GM18909 (cell line): ENCODE results near the gene CCDC148.
A peak's percentile ranks its signal among the peaks of the same experiment; 100 is the strongest.

Experiments used
- ATAC-seq: cut with Tn5 transposase; IDR thresholded peaks from one replicate; pipeline ENCODE4 v1.9.1; 2021; ENCODE audit warnings: mild to moderate bottlenecking; ENCODE audit not compliant: unreplicated experiment, poor library complexity

CCDC148 gene

DNA sequence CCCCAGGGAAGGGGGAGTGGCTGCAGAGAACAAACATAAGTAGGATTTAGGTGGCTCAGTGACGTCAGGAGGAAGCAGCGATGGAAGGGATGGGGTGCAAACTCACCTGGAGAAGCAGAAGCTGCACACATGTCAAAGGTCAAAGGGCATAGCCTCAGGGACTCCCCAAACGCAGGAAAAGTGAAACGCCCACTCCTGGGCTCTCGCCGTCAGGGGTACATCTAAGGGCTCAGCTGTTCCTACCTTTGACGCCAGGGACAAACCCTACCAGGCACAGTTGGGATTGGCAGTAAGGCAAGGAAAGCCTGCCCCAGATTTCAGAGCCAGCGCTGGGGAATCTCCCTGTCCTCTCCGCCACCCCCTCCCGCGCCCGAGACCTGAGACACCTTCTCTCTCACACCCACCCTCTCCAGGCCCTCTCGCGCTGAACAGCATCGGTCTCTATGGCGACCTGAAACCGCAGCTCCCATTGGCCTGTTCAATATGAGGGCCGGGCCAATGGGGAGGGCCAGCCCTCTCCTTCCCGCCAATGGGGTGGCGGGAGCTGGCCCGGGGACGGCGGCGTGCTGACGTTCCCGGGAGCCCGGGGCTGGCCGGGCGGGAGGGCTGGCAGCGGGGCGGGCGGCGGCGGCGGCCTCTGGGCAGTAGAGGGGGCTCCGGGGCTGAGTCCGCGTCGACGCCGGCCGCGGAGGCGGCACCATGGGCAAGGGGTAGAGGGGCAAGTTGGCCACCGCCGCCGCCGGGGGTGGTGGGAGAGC, at the start of gene CCDC148, which contains the start of gene PKP4:
CCDC148 (minus strand) TSS at position 445 of the 758 bp plus-strand sequence; CDS start at position 131, 314 bp downstream.
PKP4 (plus strand) TSS at position 644 of the 758 bp plus-strand sequence. CDS start 76,233 bp downstream, outside the sequence.
- ATAC-seq = peak; percentile 95

DNA sequence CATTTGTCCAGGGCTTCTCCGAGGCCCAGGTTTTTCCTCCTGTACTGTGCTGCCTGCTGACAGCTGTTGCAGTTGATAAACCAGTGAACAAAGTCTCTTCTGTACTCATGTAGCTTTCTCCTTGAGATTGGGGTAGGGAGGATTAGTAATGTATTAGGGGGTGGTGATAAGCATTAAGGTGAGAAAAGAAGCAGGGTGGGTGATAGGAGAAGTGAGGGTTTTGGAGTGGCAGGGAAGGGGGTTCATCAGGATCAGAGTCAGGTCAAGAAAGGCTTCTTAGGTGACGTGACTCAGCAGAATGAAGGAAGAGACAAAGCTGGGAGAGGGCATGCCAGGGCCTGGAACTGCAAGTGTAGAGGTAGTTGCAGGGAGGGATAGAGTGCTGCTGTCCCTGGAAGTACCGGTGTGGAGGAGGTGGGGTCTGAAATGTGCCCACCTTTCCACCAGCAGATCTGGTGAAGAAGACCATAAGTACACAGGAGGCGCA, 48.9 kb upstream of the CCDC148 start:
- ATAC-seq = no peak

DNA sequence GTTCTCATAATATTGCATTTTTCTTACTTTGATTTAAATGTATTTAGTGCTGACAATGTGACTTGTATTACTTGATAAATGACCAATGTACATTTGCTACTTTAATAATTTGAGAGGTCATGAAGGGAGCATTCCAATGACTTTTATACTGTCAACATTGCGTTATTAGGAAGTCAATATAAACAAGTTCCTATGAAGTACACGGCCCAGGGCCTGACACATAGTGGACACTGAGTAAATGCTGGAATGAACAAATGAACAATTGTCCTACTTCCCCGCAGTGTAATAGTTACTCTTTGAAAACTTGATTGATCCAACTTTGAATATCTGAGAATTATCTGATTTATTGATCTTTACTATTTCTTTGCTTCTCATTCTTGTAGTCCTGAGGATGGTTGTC, 47.5 kb upstream of the CCDC148 start:
- ATAC-seq = no peak

DNA sequence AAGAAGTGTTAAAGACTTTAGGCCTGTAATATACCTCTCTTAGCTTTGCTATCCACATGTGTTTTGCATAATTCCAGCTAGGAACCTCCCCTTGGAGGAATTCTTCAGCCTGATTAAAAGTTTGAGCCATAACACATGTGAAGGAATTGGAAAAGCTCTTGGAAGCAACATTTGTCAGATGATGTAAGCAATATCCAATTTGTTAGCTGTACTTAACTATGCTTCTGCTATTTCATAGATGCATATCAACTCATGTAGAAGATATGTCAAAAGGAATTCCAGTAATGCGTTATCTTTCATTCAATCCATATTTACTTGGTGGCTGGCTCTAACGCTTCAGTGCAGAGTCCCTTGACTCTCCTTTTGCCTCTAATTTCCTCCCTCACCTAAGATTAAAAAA, 46.4 kb upstream of the CCDC148 start:
- no peak for ATAC-seq

DNA sequence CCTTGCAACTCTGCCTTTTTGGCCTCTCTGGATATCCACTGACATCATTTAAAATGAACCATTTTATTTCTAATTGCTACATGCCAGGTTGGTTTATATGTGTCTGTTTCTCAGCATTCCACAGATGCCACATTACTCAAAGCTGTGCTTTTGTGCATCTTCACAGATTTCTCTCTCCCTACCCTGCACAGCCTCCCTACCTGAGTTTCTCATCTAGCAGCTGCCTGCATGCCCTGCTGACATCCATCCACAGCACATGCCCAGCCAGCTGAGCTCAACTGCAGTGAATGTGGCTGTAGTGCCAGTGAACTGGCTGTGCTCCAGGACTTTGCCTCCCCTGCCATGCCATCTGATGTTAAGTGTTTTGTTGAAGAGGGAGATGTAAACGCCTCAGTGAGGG, 44.7 kb upstream of the CCDC148 start:
- ATAC-seq = no peak

DNA sequence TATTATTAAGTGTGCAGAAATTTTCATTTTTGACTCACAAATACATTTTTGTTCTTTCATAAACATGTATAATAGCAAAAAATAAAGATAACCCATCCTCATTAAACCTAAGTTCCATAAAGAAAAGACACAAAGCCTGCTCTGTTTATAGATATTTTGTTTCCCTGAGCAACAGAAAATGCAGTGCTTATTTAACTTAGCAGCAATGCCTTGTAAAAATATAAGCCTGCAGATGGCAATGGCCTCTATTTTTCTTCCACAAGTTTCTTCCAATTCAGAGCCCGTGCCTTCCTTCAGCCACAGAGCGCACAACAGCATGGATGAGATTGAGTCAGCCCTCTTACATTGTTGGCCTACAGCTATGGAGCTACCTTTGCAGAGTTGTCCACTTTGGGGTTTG, 43.8 kb upstream of the CCDC148 start:
- ATAC-seq = no peak

DNA sequence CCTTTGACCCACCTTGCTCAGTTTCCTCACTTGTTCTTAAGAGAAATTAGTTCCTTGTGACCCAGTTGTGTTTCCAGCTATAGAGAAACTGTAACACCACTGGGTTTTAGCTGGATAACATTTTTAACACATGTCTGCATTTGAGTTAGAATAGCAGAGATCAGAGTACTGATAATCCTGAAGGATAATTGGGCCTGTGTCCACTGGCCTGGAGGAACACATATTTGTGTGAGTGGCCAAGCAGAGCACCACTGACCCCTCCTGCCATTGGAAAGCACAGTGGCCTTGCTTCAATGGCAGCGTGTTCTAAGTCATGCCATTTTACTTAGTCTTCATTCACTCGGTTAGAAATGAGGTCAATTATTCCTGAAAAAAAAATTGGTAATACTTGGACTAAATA, 42.8 kb upstream of the CCDC148 start:
- ATAC-seq = no peak

DNA sequence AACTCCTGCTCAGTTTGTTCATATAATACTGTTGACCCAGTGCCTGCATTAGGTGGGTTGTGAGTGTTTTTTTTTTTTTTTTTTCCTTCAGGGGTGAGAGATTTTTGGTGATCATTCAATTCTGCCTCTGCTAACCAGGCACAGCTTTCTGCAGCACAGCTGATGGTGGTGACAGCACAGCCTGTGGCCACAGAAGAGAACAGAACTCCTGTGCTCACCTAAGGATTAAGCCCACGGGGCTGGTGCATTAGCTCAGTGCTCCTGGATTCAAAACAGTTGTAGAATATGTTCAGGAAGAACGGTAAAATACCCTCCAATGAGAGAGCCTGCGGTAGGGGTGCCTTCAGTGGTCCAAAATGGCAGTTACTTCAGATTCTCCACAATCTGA, 42.2 kb upstream of the CCDC148 start:
- no peak for ATAC-seq

DNA sequence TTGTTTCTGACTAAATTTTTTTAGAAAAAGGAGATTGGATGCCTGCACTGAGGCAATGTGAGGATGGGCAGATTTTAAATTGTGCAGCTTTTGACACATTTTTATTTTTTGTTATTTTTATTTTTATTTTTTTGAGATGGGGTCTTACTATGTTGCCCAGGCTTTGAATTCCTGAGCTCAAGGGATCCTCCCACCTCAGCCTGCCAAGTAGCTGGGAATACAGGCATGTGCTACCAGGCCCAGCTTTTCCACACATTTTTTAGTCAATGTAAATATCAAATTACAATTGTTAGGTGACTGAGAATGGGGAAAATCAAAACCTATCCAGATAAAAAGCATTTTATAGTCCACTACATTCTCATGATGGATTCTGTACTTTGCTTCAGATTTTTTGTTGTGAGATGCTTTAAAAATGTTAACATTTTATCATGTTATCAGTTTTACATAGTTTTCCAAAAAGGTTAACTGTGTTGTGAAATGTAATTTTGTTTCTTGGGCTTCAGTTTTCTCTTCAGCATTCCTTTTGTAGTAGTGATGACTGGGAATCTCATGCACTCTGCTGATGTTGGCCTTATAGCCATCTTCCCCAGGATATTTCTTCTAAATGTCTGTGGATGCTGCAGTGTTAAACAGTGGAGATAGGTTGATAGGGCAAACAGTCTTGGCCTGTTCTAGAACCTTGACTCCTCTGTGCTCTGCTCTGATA, 41.6 kb upstream of the CCDC148 start:
- ATAC-seq = no peak

DNA sequence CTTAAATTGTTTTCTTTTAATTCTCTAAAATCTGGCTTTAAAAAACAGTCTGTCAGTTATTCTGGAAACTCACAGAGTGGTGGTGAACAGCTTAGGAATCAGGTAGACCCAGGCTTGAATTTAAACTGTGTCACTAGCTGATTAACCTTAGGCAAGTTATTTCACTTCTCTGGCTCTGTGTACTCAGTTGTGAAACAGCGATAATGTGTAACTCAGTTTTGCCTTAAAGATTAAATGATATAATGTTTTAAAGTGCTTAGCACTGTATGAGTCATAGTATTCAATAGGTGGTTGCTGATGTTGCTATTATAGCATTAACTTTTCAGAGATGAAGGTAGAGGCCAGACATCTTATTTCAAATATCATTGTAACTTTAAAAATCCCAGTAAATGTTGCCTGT, 40.9 kb upstream of the CCDC148 start:
- no peak for ATAC-seq

DNA sequence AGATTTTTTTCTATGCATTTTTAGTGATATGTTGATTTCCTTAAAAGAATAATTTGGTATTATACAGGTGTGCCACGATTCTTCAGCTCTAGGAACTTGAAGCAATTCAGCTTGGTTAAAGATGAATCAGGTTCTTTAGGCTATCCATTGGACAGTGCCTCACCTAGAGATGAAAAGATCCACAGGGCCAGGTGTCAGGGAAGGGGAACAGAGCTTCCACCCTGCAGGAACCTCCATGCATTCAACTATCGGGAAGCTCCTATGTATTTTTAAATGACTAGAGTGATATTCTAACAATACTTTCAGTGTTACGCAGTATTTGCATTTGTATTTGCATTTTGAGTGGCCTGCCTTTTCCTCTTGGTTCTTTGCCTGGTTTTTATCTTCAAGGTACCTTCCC, 40.4 kb upstream of the CCDC148 start:
- ATAC-seq = no peak

DNA sequence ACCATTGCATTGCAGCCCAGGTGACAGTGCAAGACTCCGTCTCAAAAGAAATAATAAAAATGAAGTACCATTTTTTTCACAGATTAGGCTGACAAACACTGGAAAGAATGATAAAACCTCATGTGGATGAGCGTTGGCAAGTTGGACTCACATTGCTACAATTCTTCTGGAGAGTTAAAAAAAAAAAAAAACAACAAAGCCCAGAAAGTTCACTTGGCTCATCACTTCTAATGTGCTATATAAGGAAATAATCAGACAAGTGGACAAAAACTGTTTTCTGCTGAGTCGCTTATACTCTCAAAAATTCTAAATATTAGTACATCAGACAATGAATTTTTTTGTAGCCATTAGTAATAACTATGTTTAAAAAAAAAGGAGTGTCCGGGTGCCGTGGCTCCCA, 38.6 kb upstream of the CCDC148 start:
- no peak for ATAC-seq

DNA sequence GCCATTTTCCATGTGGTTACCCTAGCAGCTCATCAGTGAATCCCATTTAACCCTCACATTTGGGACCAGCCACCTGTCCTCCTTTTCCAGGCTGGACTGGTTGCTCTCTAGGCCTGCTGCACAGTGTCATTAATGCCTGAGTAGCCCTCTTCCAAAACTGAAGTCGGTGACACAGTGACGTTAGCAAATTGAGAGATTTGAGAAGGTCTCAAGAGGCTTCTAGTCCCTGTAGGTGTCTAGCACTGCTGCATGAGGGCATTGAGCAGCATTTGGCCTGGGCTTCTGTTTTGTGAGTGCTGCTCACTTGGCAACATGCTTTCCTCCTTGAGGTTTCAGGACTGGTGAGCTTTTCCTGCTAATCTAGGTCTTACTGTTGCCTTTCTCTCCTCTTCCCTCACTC, 36.9 kb upstream of the CCDC148 start:
- ATAC-seq = no peak

DNA sequence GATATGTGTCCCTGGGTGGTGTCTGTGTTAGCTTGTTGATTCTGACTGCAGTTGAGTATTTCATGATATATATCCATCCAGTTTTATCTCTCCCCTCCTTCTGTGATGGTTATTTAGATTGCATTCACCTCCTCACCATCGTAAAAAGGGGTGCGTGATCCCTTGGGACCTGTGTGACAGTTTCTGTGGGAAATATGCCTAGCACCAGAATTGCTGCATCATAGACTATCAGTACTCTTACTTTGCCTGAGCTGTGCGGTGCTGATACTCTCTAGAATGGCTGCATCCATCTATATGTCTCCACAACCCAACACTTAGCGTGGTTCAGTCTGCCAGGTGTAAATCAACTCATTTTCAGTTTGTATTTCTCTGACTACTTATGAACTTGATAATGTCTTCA, 34.5 kb upstream of the CCDC148 start:
- ATAC-seq = no peak

DNA sequence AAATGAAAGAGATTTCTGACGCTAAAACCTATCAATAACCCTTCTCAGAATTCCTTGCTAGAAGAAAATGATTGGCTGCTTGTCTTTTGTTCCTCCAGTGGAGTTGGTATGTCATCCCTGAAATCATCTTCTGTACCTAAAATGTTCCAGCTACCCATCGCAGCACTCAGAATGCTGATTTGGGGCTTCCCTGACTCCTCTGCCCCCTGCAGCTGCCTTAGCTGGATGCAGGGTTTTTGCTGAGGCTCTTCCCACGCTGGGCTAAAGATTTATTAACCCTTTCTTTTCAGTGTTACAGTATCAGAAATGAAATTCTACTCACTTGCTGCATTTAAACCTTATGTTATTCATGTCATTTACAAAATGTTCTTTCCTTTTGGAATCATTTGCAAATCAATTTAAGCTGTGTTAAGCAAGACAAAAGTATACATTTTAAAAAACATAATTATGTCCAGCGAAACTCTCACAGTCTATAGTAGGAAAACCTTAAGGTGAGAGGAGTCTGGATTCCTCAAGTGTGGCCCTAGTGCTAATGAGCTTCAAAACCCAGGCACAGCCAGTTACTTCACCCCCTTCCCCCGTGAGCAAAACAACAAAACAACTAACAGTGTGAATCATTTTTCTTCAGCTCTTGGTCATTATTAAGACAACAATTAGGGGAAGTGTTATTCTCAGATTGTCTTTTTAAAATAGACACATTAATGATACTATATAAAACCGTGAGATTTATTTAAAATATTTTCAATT, 33.0 kb upstream of the CCDC148 start:
- ATAC-seq = no peak

DNA sequence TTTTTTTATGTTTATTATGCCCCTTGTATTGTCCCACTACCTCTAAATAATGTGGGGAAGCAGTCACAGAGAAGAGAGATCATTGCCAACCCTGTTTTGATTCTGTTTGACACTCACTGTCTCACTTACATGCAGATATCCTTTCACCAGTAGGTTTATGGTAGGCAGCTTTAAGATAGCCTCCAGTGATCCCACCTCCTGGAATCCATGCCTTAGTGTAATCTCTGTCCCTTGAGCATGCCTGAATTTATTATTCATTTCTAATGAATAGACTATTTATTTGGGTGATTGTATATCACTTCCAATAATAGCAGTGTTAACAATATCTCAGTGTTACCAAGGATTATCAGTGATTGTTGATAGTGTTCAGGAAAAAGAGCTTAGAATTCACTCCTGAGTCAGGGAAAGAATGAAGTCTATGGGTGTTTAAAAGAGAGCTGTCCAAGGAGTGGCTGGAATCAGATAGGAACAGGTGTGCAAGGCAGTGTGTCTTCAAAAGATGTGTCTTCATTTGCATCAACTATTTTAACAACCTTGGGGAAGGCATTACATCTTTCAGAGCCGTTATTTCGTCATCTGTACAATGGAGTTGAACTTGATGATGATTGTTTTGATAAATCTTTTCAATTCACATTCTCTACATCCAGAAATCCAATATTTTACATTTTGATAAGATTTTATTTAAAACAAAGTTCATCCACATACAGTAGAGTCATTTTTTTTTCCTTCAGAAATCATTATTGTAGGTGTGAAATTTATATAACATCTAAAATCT, 32.1 kb upstream of the CCDC148 start:
- no peak for ATAC-seq

DNA sequence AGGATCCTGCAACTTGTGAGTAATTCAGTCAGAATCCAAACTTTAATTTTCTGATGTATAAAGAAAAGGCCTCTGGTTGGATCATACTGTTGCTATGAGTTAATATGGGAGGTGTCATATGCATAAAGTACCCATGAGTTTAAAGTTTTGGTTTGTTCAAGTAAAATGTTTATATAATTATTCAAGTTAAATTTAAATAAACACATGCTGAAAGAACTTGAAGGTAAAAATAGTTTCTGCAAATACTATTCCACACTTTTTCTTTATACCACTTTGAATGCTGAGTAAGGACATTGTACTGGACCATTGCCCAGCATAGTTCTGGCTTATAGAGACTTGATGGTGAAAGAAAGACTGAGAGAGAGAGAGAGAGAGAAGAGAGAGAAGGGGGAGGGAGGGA, 30.9 kb upstream of the CCDC148 start:
- ATAC-seq = no peak

DNA sequence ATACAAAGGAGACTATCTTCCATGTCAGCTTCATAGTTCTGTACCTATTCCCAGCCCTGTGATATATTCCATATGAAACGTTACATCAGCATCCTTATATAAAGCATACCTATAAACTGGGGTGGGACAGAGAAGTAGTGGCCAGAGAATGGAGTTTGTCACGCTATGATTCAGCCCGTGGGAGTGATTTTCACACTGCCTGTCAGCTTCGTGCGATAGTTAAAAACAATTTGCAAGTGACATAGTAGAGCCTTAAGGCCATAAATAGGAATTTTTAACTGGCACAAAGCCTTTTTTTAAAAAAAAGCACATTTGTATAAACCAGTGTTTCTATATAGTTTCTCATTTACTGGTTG, 30.4 kb upstream of the CCDC148 start:
- no peak for ATAC-seq

DNA sequence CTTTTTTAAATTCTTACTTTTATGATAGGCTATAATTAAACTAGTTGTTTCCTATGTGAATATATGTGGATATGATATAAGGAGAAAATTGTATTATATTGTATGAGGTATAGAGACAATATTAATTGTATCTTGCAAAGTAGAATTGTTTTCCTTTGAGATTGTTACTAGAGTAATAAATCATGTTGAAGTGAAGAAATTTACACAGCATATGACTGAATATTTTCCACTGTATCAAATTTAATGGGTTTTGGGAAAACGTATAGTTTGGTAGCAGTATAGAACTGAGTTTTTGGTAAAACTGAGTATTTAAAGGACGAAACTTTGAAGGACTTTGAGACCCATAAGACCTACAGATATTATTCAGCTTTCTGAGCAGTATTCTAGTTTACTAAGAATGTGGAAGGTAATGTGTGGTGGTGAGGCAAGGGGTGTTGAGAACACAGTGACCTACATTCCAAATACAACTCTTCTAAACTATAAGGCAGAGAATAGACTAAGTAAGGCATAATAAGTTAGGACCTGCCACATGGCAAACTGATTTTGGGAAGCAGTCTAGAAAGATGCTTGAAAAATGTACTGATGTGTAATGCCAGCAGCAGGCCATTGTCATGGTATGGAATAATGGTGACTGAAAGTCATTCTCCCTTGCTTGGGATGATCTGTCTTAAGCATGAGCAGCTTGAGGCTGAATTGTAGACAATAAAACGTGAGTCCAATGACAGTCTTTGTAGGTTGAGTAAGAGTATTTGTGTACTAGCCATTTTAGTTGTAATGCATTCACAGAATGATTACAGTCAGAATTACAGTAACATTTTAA, 29.8 kb upstream of the CCDC148 start:
- no peak for ATAC-seq
